RWPE2 (cell line): ENCODE measurements around the gene TBC1D4.
"Not testable (repeated sequence)": the region's sequence is repeated elsewhere in the genome, so short reads cannot be mapped to it uniquely, and the experiment has no call there.

Experiments used
- ATAC-seq: fragments of 200-7000 bp; cut with Tn5 transposase; 3 replicates; pipeline ENCODE4 v1.9.1; 2021; ENCODE audit warnings: low read depth
- DNase-seq: peaks from one replicate; pipeline ENCODE4 v3.0.0-alpha.2; 2020; ENCODE audit warnings: low spot score
- H3K27ac ChIP-seq: fragments of 450-650 bp; 2 replicates; pipeline ENCODE4 v1.5.1; 2017; ENCODE audit warnings: mild to moderate bottlenecking; ENCODE audit not compliant: poor library complexity, severe bottlenecking
- H3K27me3 ChIP-seq: fragments of 250-450 bp; sonication (Bioruptor Pico); 2 replicates; pipeline ENCODE4 v1.5.1; 2021; ENCODE audit warnings: mild to moderate bottlenecking, moderate library complexity; ENCODE audit not compliant: insufficient read depth, poor library complexity, severe bottlenecking
- H3K36me3 ChIP-seq: fragments of 250-450 bp; sonication (Bioruptor Pico); 2 replicates; pipeline ENCODE4 v1.5.1; 2020; ENCODE audit warnings: low read depth, mild to moderate bottlenecking, moderate library complexity
- H3K4me1 ChIP-seq: fragments of 250-450 bp; sonication (Bioruptor Pico); 2 replicates; pipeline ENCODE4 v1.5.1; 2021; ENCODE audit warnings: mild to moderate bottlenecking, moderate library complexity; ENCODE audit not compliant: insufficient read depth, poor library complexity, severe bottlenecking
- H3K4me3 ChIP-seq: fragments of 250-450 bp; sonication (Bioruptor Pico); 2 replicates; pipeline ENCODE4 v1.5.1; 2021; ENCODE audit warnings: mild to moderate bottlenecking, moderate library complexity; ENCODE audit not compliant: severe bottlenecking
- H3K9me3 ChIP-seq: fragments of 250-450 bp; sonication (Bioruptor Pico); 2 replicates; pipeline ENCODE4 v1.5.1; 2021; ENCODE audit warnings: mild to moderate bottlenecking, moderate library complexity; ENCODE audit not compliant: severe bottlenecking
- TF ChIP-seq, protein P1 (sequence below): fragments of 450-650 bp; IDR thresholded peaks from one replicate; pipeline ENCODE4 v1.5.1; 2017; ENCODE audit warnings: mild to moderate bottlenecking, moderate library complexity; ENCODE audit not compliant: poor library complexity, severe bottlenecking

TBC1D4 gene

DNA sequence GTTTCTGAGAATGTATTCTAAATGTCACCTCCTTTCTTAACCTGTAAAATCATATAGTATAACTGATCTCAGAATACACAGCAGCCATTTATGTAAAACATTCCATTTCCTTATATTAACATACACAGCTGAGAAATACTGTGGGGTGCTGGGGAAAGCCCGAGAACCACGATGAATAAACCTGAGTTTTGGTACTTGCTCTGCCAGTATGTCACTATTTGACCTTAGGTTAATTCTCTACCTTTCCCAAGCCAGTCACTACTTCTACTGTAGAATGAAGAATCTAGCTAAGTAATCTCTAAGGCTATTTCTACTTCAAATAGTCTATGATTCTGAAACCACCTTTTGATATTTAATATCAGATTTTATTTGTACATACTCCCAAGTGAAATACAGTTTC lies 173.7 kb downstream of the TBC1D4 start:
- DNase-seq: no peak
- Histone ChIP-seq H3K36me3 (no peaks in the 10 kb centered on the region), H3K27me3 (no peaks in the 10 kb centered on the region), H3K4me1 (no peaks in the 10 kb centered on the region), H3K9me3 (no peaks in the 10 kb centered on the region), H3K27ac (no peak overlapping the region), H3K4me3 (no peak overlapping the region)
- no peak for ATAC-seq
- TF ChIP-seq, protein P1, sequence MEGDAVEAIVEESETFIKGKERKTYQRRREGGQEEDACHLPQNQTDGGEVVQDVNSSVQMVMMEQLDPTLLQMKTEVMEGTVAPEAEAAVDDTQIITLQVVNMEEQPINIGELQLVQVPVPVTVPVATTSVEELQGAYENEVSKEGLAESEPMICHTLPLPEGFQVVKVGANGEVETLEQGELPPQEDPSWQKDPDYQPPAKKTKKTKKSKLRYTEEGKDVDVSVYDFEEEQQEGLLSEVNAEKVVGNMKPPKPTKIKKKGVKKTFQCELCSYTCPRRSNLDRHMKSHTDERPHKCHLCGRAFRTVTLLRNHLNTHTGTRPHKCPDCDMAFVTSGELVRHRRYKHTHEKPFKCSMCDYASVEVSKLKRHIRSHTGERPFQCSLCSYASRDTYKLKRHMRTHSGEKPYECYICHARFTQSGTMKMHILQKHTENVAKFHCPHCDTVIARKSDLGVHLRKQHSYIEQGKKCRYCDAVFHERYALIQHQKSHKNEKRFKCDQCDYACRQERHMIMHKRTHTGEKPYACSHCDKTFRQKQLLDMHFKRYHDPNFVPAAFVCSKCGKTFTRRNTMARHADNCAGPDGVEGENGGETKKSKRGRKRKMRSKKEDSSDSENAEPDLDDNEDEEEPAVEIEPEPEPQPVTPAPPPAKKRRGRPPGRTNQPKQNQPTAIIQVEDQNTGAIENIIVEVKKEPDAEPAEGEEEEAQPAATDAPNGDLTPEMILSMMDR: no peak

DNA sequence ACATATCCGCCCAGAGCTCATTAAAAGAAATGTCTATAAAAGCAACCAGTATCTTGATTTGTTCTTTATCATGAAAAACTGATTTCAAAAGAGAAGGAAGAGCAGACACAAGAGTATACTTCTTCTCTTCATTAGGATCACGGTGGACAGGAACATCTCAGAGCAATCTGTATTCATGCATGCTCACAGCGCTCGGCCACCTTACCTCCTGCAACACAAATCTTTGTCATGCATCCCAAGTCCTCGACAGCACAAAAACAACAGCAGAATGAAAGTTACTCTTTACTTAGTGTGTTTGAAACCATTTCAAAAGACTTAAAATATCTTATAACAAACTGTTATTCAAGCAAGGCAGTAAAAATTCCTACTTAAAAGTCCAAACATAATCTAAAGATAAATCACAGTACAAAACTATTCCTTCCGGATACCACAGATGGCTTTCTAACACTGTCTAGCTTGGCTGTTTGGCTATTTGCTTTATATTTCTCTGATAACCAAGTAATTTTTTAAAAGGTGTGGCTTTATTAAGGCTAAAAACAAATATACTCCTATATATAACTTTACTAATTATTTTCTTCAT lies 174.5 kb downstream of the TBC1D4 start:
- ATAC-seq (no peak), DNase-seq (no peak)
- Histone ChIP-seq H3K36me3 (no peaks in the 10 kb centered on the region), H3K27me3 (no peaks in the 10 kb centered on the region), H3K27ac (no peak overlapping the region), H3K4me3 (no peak overlapping the region), H3K9me3 (no peaks in the 10 kb centered on the region), H3K4me1 (no peaks in the 10 kb centered on the region)
- TF ChIP-seq, protein P1: no peak

DNA sequence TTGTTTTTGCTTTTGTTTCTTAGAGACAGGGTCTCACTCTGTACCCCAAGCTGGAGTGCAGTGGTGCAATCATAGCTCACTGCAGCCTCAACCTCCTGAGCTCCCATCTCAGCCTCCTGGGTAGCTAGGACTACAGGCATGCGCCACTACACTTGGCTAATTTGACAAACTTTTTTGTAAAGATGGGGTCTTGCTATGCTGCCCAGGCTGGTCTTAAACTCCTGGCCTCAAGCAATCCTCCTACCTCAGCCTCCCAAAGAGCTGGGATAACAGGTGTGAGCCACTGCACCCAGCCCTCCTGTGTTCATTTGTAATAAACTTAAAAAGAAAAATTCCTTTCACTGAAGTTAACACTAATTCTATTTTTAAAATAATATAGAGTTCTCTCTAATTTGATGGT lies 175.0 kb downstream of the TBC1D4 start:
- not testable (repeated sequence) for H3K4me3 ChIP-seq, H3K4me1 ChIP-seq, H3K9me3 ChIP-seq, DNase-seq, H3K27me3 ChIP-seq, ATAC-seq, H3K27ac ChIP-seq, H3K36me3 ChIP-seq

DNA sequence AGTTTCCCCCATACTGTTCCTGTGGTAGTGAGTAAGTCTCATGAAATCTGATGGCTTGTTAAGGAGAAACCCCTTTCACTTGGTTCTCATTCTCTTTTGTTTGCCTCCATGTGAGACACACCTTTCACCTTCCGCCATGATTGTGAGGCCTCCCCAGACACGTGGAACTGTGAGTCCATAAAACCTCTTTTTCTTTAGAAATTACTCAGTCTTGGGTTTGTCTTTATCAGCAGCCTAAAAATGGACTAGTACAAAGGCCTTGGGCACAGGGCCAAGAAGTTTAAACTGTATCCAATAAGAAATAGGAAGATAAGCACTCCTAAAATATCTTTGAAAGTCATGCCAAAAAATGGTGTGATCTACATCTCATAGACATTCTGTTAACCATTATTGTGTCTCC lies 176.9 kb downstream of the TBC1D4 start:
- Histone ChIP-seq H3K9me3 (no peaks in the 10 kb centered on the region), H3K36me3 (no peaks in the 10 kb centered on the region), H3K27me3 (no peaks in the 10 kb centered on the region), H3K4me1 (no peaks in the 10 kb centered on the region), H3K27ac (no peak overlapping the region), H3K4me3 (no peak overlapping the region)
- no peak for ATAC-seq
- no peak for DNase-seq
- TF ChIP-seq, protein P1: no peak

DNA sequence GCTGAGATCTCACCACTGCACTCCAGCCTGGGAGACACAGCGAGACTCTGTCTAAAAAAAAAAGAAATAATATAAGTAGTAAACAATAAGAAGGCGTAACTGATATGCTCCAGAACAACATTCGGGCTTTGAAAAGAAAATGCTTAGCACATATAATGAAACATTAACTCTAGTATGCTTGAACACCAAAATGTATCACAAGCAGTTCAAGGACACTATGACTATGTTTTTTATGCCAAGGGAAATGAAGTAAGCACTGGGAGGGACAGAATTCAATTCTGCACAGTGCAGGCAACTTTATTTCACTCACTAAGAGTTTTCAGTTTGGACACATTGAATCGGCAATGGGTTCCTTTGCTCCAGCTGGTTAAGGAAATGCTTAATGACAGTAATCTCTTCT lies 178.7 kb downstream of the TBC1D4 start:
- Histone ChIP-seq H3K27me3 (no peaks in the 10 kb centered on the region), H3K9me3 (no peaks in the 10 kb centered on the region), H3K27ac (no peak overlapping the region), H3K36me3 (no peaks in the 10 kb centered on the region), H3K4me1 (no peaks in the 10 kb centered on the region), H3K4me3 (no peak overlapping the region)
- ATAC-seq: no peak
- no peak for DNase-seq
- TF ChIP-seq, protein P1: no peak
